Measurements from ENCODE around the gene MUCL3. TPM values are rescaled to one million over a fixed set of nuclear protein-coding genes. Genes with fewer than 3 reads are reported as not detected.
"Not testable (repeated sequence)": the region's sequence is repeated elsewhere in the genome, so short reads cannot be mapped to it uniquely, and the experiment has no call there.

Gene MUCL3
- total RNA-seq, 4 donors from 2014 or later: not detected

DNA sequence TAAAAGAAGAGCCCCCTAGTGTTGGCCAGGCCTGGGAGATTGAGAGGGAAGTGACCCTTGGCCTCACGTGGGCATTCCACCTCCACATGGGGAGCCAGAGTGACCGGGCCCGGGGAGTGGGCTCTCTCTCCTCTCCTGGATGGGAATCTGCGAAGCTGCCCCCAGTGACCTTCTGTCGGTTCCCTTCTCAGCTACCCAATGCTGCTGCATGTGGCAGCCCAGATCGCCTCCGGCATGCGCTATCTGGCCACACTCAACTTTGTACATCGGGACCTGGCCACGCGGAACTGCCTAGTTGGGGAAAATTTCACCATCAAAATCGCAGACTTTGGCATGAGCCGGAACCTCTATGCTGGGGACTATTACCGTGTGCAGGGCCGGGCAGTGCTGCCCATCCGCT is 42.9 kb upstream of the MUCL3 start:
- H3K27ac ChIP-seq (replicated peaks in 1 of 4): no peak overlapping the region
- TF ChIP-seq POLR2AphosphoS5 (IDR thresholded peaks at IDR 0.05) (no peak), POLR2A (IDR thresholded peaks at IDR 0.05; ENCODE audit: low read depth) (no peak), CTCF (IDR thresholded peaks at IDR 0.05) (no peak), EP300 (IDR thresholded peaks at IDR 0.05) (no peak)
- DNase-seq (ENCODE audit: extremely low spot score): no peak
- no peak overlapping the region for H3K4me3 ChIP-seq
- H3K27me3 ChIP-seq: no peaks in the 10 kb centered on the region
- H3K4me1 ChIP-seq: no peaks in the 10 kb centered on the region
- peaks cover 36 to 71% (median 68%) of the 10 kb centered on the region in 4 donors for H3K36me3 ChIP-seq
- no peaks in the 10 kb centered on the region for H3K9me3 ChIP-seq
- WGBS: 80% methylated on average over 2 of the region's 16 CpGs
- intact Hi-C loops (cut with DNase I): no loop called here

DNA sequence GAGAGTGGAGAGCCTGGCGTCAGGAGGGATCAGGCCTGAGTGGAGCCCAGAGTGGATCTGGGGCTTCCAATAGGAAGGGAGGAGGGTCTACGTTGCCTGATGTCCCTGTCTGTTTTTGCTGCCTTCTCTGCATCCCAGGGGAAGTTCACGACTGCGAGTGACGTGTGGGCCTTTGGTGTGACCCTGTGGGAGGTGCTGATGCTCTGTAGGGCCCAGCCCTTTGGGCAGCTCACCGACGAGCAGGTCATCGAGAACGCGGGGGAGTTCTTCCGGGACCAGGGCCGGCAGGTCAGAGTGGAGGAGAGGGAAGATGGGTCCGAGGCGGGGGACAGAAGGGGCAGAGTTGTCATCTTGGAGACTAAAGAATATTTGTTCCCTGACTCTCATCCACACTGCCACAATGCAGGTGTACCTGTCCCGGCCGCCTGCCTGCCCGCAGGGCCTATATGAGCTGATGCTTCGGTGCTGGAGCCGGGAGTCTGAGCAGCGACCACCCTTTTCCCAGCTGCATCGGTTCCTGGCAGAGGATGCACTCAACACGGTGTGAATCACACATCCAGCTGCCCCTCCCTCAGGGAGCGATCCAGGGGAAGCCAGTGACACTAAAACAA is 41.9 kb upstream of the MUCL3 start:
- no peak overlapping the region for H3K4me3 ChIP-seq
- WGBS: 78% methylated on average over 23 of the region's 23 CpGs
- DNase-seq (ENCODE audit: extremely low spot score): no peak
- H3K27me3 ChIP-seq: no peaks in the 10 kb centered on the region
- H3K4me1 ChIP-seq: no peaks in the 10 kb centered on the region
- H3K9me3 ChIP-seq: no peaks in the 10 kb centered on the region
- no peak overlapping the region for H3K27ac ChIP-seq (replicated peaks in 1 of 4)
- H3K36me3 ChIP-seq: peaks cover 36 to 62% (median 59%) of the 10 kb centered on the region in 4 donors
- intact Hi-C loops (cut with DNase I): no loop called here
- TF ChIP-seq POLR2AphosphoS5 (IDR thresholded peaks at IDR 0.05): no peak
- no peak for TF ChIP-seq EP300 (IDR thresholded peaks at IDR 0.05)
- no peak for TF ChIP-seq CTCF (IDR thresholded peaks at IDR 0.05)
- TF ChIP-seq POLR2A (IDR thresholded peaks at IDR 0.05; ENCODE audit: low read depth): no peak

GRCh38 chr6:30900863-30901417 is 39.8 kb upstream of the MUCL3 start:
- H3K36me3 ChIP-seq: peaks cover 31 to 41% (median 39%) of the 10 kb centered on the region in 4 donors
- H3K4me1 ChIP-seq: no peaks in the 10 kb centered on the region
- H3K27me3 ChIP-seq: no peaks in the 10 kb centered on the region
- intact Hi-C loops (cut with DNase I): no loop called here
- TF ChIP-seq CTCF (IDR thresholded peaks at IDR 0.05) (no peak), EP300 (IDR thresholded peaks at IDR 0.05) (no peak), POLR2A (IDR thresholded peaks at IDR 0.05; ENCODE audit: low read depth) (no peak), POLR2AphosphoS5 (IDR thresholded peaks at IDR 0.05) (no peak)
- H3K4me3 ChIP-seq: no peak overlapping the region
- no peaks in the 10 kb centered on the region for H3K9me3 ChIP-seq
- no peak overlapping the region for H3K27ac ChIP-seq (replicated peaks in 1 of 4)
- no peak for DNase-seq (ENCODE audit: extremely low spot score)
- 78% methylated on average over 1 of the region's 1 CpG for WGBS

GRCh38 chr6:30901436-30901835 is 39.3 kb upstream of the MUCL3 start:
- Histone ChIP-seq H3K27me3 (no peaks in the 10 kb centered on the region), H3K4me3 (no peak overlapping the region), H3K27ac (replicated peaks in 1 of 4) (no peak overlapping the region), H3K9me3 (no peaks in the 10 kb centered on the region), H3K36me3 (peaks cover 29 to 36% (median 34%) of the 10 kb centered on the region in 4 donors), H3K4me1 (no peaks in the 10 kb centered on the region)
- DNase-seq (ENCODE audit: extremely low spot score): no peak
- intact Hi-C loops (cut with DNase I): no loop called here
- TF ChIP-seq POLR2A (IDR thresholded peaks at IDR 0.05; ENCODE audit: low read depth): no peak
- no peak for TF ChIP-seq POLR2AphosphoS5 (IDR thresholded peaks at IDR 0.05)
- TF ChIP-seq CTCF (IDR thresholded peaks at IDR 0.05): no peak
- no peak for TF ChIP-seq EP300 (IDR thresholded peaks at IDR 0.05)

DNA sequence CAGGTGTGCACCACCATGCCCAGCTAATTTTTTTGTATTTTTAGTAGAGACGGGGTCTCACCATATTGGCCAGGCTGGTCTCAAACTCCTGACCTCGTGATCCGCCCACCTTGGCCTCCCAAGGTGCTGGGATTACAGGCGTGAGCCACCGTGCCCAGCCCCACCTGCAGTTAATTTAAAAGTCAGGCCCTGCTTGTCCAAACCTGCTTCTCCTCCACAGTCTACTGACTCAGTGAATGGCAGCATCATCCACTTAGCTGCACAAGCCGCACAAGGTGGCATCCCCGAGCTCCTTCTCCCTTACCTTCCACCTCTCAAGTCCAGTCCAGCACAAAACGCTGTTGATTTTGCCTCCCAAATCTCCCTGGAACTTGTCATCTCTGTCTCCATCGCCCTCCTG is 38.6 kb upstream of the MUCL3 start:
- intact Hi-C loops (cut with DNase I); DNase-seq (ENCODE audit: extremely low spot score); H3K27ac ChIP-seq (replicated peaks in 1 of 4); H3K4me3 ChIP-seq; H3K9me3 ChIP-seq; H3K27me3 ChIP-seq; H3K4me1 ChIP-seq: not testable (repeated sequence)
- WGBS: 73% methylated on average over 9 of the region's 9 CpGs
- peaks cover 22 to 28% (median 27%) of the 10 kb centered on the region in 4 donors for H3K36me3 ChIP-seq
